HG03060 (cell line): ENCODE data around the gene ROBO1.
"Not testable (repeated sequence)": the region's sequence is repeated elsewhere in the genome, so short reads cannot be mapped to it uniquely, and the experiment has no call there.

ENCODE experiments used
- ATAC-seq: cut with Tn5 transposase; IDR thresholded peaks from one replicate; pipeline ENCODE4 v1.9.1; 2021; ENCODE audit warnings: low read depth, moderate number of reproducible peaks; ENCODE audit not compliant: unreplicated experiment

The ROBO1 gene

GRCh38 chr3:78900880-78901279 lies 866.9 kb downstream of the ROBO1 start:
- no peak for ATAC-seq

DNA sequence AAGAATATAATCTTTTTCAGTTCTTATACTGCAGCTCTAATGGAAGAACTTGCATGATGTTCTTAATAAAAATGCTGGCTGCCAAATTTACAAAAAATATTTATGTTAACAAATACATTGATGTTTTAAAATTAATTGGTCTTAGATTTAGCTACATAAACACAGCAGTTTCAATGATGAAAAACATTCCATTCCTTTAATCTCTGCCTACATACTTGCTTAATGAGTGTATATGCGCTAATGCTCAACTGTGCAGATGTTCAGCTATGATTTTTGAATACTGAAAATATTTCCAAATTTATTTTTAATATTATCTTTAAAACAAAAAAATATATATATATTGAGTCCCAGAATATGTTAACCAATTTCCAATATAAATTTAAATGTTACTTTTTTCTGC lies 867.4 kb downstream of the ROBO1 start:
- no peak for ATAC-seq

DNA sequence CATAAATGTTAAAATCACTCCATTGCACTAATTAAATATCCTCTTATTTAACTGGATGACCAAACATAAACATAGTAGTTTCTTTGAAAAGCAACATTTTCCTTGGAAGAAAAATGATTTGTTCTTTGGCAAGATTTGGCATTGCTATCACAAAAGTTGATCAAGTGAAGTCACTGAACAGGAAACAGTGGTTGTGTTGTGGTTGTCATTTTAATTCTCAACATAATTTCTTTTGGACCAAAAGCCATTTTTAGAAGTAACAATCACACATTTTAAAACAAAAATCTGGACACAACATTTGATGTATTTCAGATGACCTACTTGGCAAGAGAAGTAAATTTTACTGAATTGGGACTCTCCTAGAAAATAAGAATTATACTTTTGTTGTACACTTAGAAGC lies 872.3 kb downstream of the ROBO1 start:
- ATAC-seq: no peak

DNA sequence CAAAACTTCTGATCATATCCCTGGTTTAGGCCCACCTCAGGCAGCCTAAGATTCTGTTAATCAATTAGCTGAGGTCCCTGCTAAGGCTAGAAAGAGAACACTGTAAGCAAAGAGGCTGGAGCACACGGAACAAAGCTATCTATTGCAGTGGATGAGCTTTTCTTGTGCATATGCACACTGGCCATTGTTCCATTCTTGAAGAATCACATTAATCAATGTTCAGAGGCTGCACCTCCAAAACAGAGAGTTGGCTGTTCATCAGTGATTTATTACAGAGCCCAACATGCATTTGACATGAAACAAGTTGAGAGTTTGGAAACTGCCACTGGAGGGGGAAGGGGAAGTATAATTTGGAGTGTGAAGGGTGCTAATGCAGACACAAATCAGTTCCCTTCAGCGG lies 873.0 kb downstream of the ROBO1 start:
- no peak for ATAC-seq

DNA sequence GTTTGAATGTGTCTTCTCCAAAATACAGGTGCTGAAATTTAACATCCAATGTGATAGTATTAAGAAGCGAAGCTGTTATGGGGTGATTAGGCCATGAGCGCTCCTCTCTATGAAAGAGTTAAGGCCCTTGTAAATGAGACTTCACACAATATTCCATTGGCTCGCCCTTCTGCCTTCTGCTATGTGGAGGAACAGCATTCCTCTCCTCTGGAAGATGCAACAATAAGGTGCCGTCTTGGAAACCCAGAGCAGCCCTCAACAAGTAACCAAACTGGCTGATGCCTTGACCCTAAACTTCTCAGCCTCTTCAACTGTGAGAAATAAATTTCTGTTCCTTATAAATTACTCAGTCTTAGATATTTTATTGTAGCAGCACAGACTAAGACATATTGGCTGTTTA lies 874.6 kb downstream of the ROBO1 start:
- no peak for ATAC-seq

DNA sequence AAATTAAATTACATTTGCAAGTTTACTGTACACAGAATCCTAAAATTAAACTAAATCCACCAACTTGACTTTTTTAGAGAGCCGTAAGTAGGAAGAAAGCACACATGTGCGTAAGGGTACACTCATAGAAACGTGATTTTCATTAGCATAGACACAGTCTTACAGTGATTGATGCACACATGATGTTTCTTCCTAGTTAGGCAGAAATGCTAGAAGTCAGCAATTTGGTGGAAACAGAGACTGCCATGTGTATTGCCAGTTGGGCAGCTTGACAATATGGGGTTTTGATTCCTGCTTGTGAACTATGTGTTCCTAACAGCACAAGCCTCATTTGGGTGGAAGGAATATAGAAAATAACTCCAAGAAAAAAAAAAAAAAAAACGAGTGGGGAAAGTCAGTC lies 878.5 kb downstream of the ROBO1 start:
- ATAC-seq: no peak

DNA sequence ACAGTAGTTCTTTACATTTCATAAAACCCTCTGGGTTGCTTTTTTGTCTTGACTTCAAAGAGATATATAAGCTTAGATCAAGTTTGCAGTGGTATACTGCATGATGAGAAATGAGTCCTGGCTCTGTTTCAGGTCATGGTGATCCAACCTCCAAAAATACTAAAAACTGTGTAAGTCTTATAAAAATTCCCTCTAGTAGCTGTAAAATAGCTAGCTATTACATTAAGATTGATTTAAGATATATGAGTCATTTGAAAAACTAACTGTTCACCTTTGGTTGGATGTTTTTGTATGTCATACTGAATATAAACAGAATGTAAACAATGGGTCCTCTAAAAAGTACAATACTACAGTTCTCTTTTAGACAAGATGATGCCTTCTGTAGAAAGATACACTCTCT lies 879.2 kb downstream of the ROBO1 start:
- no peak for ATAC-seq

- ATAC-seq: no peak
Observed at GRCh38 chr3:78887547-78888011, 880.2 kb downstream of the ROBO1 start.

DNA sequence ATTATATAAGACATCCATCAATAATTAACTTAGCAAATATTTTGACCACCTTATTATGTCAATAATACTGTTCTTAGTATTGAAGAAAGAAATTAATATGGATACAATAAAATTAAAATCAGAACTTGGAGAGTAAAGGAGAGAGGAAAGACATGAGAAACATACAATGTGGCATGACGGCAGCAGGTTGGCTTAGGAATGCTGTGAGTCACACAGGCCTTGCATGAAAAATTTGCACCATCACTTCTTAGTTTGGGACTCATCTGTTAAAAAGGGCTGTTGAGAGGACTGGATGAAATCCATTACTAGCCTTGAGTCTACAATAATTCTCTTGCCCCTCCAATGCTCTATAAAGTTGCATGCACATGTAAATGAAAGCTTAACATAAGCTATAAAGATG lies 880.8 kb downstream of the ROBO1 start:
- ATAC-seq: no peak

- ATAC-seq: not testable (repeated sequence)
Observed at GRCh38 chr3:78884567-78884966, 883.2 kb downstream of the ROBO1 start.

GRCh38 chr3:78882251-78882650 lies 885.5 kb downstream of the ROBO1 start:
- ATAC-seq: no peak

DNA sequence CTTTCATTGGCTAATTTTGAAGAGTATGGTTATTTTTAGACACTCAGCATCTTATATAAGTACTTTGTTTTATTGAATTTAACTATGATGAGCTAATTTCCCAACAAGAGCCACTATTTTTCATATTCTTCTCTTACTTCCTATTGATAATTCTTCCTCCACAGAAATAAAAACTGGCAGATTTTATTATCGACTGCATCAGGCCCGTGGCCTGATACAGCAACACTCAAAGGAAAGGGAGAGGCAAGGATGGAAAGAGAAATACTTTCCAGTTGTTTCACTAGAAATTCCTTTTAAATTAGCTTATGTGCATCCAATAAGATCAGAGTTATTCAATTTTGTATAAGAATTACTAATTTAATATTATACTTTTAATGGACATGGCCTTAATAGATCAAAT lies 886.3 kb downstream of the ROBO1 start:
- ATAC-seq: no peak

- ATAC-seq: no peak
Observed at GRCh38 chr3:78880603-78881461, 887.0 kb downstream of the ROBO1 start.

GRCh38 chr3:78879295-78879860 lies 888.4 kb downstream of the ROBO1 start:
- ATAC-seq: no peak

- ATAC-seq: no peak
Observed at GRCh38 chr3:78878789-78879188, 889.0 kb downstream of the ROBO1 start.

- no peak for ATAC-seq
Observed at GRCh38 chr3:78878011-78878410, 889.8 kb downstream of the ROBO1 start.

DNA sequence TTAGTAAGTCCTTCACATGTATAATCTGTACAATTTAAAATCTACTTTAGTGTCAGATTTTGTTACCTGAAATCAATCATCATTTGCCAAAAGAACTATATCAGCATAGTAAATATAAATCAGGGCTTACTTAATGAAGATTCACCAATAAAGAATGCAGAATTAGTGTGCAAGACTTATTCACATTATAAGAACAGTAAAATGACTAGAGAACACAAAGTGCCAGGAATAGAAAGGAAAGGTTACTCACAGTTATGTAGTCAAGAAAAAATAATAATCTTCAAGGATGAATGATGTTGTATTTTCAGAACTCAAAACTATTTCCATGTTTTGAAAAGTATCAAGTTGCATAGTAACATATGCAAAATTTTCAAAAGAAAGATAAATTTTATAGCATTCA lies 891.9 kb downstream of the ROBO1 start:
- ATAC-seq: no peak

DNA sequence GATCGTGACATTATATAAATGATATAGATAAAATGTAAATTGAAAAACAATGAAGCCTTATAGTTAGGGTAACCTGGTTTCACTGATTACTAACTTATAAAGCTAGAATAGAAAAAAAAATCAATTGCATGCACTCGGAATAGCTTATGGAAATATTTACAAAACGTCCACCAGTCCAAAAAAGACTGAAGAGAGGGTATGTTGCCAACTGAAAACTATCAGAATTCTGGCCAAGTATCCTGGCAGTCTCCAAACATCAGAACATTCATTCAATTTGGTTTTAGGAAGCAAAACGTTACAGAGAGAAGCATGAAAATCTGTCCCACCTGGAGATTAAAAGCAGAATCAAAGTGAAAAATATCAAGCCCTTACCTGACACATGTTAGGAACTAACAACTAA lies 892.4 kb downstream of the ROBO1 start:
- no peak for ATAC-seq

GRCh38 chr3:78873641-78874040 lies 894.2 kb downstream of the ROBO1 start:
- ATAC-seq: no peak

DNA sequence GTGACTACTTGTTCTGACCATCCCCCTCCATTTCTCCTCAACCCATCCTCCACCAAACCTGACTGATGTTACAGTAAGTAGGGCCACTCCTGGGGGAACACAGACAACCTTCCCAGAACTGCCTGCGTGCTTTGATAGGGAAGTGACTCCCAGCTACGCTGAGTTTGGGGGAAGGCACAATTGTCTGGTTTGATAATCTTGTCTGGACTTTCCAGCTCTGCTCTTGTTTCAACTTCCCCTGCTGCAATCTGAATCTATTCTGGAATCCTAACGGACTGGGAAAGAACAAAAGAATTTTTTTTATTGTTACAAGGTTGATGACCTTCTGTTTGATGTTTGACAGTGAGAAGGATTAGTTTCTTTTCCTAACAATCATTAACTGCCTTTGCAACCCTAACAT lies 895.6 kb downstream of the ROBO1 start:
- no peak for ATAC-seq

DNA sequence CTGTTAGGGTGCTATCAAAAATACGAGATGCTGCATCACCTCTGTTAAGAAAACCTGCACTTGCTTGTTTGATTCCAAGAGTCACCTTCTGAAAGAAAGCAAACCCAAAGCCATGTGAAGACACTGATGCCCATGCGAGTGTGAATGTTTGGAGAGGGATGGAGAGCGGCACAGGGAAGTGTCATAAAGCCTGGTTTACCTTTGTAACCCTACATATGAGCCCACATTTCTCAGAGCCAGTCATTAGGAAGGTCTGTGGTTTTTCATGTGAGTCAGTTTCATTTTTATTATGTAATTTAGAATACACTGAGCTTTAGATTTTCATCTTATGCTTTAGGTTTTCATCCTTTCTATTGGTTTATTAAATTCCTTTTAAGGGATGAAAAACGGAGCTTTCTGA lies 896.8 kb downstream of the ROBO1 start:
- no peak for ATAC-seq

GRCh38 chr3:78870484-78870883 lies 897.3 kb downstream of the ROBO1 start:
- no peak for ATAC-seq
